Psoas muscle (tissue), 8 donors: ENCODE measurements around the gene GDPD5. TPM values are rescaled to one million over a fixed set of nuclear protein-coding genes. Genes with fewer than 3 reads are reported as not detected.

Experiments used
- ATAC-seq, 4 donors: fragments of 200-7000 bp; cut with Tn5 transposase; one replicate each; pipeline ENCODE4 v1.9.1; 2020; ENCODE audit warnings: moderate library complexity in 3 of 4, mild to moderate bottlenecking in 2 of 4
- DNase-seq, 2 donors: peaks; one replicate each; pipeline ENCODE4 v3.0.0-alpha.2; 2020
- H3K27ac ChIP-seq: fragments of 200-600 bp; one replicate; pipeline ENCODE4 v1.8.0; 2022
- H3K27me3 ChIP-seq, 3 donors: fragments of 200-600 bp in 1 of 3; one replicate each; pipeline versions ENCODE4 v1.6.1 to v1.8.0; 2013 to 2022; ENCODE audit warnings: low read length in 2 of 3, mild to moderate bottlenecking in 2 of 3, moderate library complexity in 1 of 3; ENCODE audit not compliant: insufficient read depth in 3 of 3
- H3K36me3 ChIP-seq, 2 donors: fragments of 200-600 bp in 1 of 2; one replicate each; pipeline versions ENCODE4 v1.6.1 to v1.8.0; 2013 to 2022; ENCODE audit warnings: low read depth in 1 of 2, mild to moderate bottlenecking in 1 of 2, moderate library complexity in 1 of 2; ENCODE audit not compliant: insufficient read depth in 1 of 2
- H3K4me1 ChIP-seq: fragments of 200-600 bp; one replicate; pipeline ENCODE4 v1.8.0; 2022
- H3K4me3 ChIP-seq: fragments of 200-600 bp; one replicate; pipeline ENCODE4 v1.8.0; 2022; ENCODE audit warnings: mild to moderate bottlenecking
- H3K9me3 ChIP-seq: fragments of 200-600 bp; one replicate; pipeline ENCODE4 v1.8.0; 2022
- whole genome bisulfite sequencing, 3 donors: extraction: QIAGEN DNeasy Blood & Tissue Kit; methylation state at CpG; one replicate each; pipeline versions ENCODE4 v1.1.6 to v1.1.7; 2013; 5-methylcytosine and 5-hydroxymethylcytosine counted together
- intact Hi-C, 2 donors: fragments of 100-400 bp; cut with DNase I; formaldehyde crosslinking; loops; one replicate each; pipeline versions ENCODE4 v1.11.0 to v1.14.2; 2022
- polyA plus RNA-seq, 3 donors: library from polyadenylated mRNA; stranded (reverse); fragments of 200-250 nt; gene quantifications; one replicate each; pipeline ENCODE4 v1.2.3, GENCODE V29; 2013
- total RNA-seq, 4 donors: library from RNA; stranded (reverse); fragmentation: NEBNext Ultra II Directional in 2 of 4; extraction: Animal tissue kit (Norgen Biotek cat#: 25700) in 2 of 4; gene quantifications; one replicate each; pipeline versions ENCODE4 v1.2.1 to v1.2.4, GENCODE V29; 2021 to 2023
- TF ChIP-seq, protein P1 (sequence below): fragments of 200-600 bp; IDR thresholded peaks from one replicate; pipeline ENCODE4 v1.8.0; 2022; ENCODE audit warnings: antibody characterized with exemption
- donor health status: healthy with polysubstance abuse.
- donor health status: DM: no; HTN: no; CAD: no; lungs with moderate emphysema.
- donor health status: Bipolar disorder and iron deficiency.
- donor health status: healthy.
- donor health status: DM: yes; HTN: yes; CAD: no.
- donor health status: DM: no; HTN: no; CAD: no.
- donor health status: DM: no; HTN: no; CAD: no.
- donor health status: DM: yes; HTN: yes; CAD: no.

GDPD5 gene
- total and polyA plus RNA-seq, 7 donors: 2.7 to 16.5 (median 11.5) TPM

DNA sequence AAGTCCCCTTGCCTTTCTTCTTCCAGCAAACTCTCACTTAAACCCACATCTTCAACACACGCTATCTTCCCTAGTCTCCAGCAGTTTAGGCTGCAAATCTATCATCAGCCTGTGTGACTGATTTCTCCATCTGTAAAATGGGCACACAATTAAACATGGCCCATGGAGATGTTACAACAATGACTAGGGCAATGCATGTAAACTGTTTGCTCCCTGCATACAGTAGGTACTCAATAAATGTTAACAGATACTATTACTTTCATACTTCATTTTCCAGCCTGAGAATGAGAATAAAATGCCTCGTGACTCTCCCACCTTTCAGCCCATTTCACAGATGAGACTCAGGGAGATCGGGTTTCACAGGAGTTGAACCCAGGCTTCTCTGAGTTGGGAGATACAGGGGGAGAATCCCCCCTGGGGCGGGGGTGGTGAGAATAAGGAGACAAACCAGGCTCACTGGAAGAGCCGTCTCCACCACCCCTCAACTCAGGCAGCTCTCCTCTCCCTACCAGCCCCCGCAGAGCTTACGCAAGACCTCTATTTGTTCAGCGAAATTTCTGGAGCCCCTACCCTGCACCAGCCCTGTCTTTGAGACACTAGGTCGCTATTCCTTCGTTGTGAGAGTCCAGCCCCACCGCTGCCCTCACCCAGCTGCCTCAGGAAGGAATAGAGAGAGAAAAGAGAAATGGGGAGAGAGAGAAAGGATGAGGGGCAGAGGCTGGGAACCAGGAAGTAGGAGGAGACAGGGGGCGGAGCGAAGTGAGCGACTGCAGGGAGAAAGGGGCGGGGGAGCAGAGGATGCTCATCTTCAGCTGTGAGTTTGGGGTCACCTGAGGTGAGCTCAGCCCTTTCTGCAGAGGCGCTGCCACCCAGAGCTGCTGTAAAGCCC is 50.6 kb downstream of the GDPD5 start:
- 58 to 69% (median 60%) methylated on average over 15 to 16 of the region's 16 CpGs for WGBS, 3 donors
- no peaks in the 10 kb centered on the region for H3K9me3 ChIP-seq
- no peaks in the 10 kb centered on the region for H3K27me3 ChIP-seq
- TF ChIP-seq, protein P1, sequence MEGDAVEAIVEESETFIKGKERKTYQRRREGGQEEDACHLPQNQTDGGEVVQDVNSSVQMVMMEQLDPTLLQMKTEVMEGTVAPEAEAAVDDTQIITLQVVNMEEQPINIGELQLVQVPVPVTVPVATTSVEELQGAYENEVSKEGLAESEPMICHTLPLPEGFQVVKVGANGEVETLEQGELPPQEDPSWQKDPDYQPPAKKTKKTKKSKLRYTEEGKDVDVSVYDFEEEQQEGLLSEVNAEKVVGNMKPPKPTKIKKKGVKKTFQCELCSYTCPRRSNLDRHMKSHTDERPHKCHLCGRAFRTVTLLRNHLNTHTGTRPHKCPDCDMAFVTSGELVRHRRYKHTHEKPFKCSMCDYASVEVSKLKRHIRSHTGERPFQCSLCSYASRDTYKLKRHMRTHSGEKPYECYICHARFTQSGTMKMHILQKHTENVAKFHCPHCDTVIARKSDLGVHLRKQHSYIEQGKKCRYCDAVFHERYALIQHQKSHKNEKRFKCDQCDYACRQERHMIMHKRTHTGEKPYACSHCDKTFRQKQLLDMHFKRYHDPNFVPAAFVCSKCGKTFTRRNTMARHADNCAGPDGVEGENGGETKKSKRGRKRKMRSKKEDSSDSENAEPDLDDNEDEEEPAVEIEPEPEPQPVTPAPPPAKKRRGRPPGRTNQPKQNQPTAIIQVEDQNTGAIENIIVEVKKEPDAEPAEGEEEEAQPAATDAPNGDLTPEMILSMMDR: no peak
- no peaks in the 10 kb centered on the region for H3K36me3 ChIP-seq
- peak in 1 of 4 donors; percentile 10 for ATAC-seq
- intact Hi-C loops: no loop called here
- H3K4me1 ChIP-seq: peaks cover 35% of the 10 kb centered on the region
- no peak overlapping the region for H3K4me3 ChIP-seq
- peak; percentile 49 to 84 for DNase-seq
- peak overlapping the region; percentile 86 for H3K27ac ChIP-seq

DNA sequence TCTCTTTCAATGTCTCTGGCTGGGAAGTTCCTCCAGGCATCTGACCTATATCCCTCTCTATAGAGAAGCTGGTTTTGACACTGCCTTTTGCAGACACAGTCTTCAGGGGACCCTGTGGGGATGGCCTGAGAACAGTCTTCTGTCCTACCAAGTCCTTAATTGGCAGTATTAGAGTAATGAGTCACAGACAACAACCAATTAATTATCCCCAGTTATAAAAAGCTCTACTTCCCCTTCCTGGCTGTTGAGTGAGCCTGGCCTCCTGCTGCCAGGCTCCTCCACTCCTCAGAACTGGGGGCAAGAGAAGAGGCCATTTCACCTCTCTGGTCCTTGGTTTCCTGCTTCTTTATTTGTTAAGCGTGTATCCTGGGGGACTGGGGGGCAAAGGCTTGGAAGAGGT is 51.5 kb downstream of the GDPD5 start:
- TF ChIP-seq, protein P1: no peak
- H3K4me1 ChIP-seq: peaks cover 32% of the 10 kb centered on the region
- H3K27ac ChIP-seq: no peak overlapping the region
- H3K4me3 ChIP-seq: no peak overlapping the region
- intact Hi-C loops: no loop called here
- DNase-seq: no peak
- no peaks in the 10 kb centered on the region for H3K27me3 ChIP-seq
- H3K36me3 ChIP-seq: no peaks in the 10 kb centered on the region
- no peak for ATAC-seq
- WGBS, 3 donors: 70 to 100% (median 88%) methylated on average over 1 of the region's 1 CpG
- H3K9me3 ChIP-seq: no peaks in the 10 kb centered on the region

DNA sequence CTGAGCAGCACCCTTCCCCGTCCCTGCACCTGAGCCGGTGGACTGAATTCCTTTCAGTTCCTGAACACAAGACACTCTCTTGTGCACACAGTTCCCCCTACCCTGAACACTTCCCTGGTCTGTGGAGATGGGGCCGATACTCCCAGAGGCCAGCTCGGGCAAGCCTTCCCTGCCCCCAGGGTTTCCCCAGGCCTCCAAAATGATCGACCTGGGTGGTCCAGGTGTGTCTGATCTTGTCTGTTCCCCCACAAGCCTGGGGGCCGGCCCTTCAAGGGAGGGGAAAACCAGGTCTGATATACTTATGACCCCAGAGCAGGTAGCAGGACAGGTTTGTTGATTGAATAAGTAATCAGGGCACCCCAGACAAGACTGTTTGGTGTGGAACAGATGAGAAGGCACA is 52.1 kb downstream of the GDPD5 start:
- Histone ChIP-seq H3K27ac (no peak overlapping the region), H3K4me1 (peaks cover 30% of the 10 kb centered on the region), H3K27me3 (no peaks in the 10 kb centered on the region), H3K4me3 (no peak overlapping the region), H3K36me3 (no peaks in the 10 kb centered on the region), H3K9me3 (no peaks in the 10 kb centered on the region)
- intact Hi-C loops: no loop called here
- DNase-seq (no peak), ATAC-seq (no peak)
- TF ChIP-seq, protein P1: no peak
- 79 to 91% (median 89%) methylated on average over 6 of the region's 6 CpGs for WGBS, 3 donors

DNA sequence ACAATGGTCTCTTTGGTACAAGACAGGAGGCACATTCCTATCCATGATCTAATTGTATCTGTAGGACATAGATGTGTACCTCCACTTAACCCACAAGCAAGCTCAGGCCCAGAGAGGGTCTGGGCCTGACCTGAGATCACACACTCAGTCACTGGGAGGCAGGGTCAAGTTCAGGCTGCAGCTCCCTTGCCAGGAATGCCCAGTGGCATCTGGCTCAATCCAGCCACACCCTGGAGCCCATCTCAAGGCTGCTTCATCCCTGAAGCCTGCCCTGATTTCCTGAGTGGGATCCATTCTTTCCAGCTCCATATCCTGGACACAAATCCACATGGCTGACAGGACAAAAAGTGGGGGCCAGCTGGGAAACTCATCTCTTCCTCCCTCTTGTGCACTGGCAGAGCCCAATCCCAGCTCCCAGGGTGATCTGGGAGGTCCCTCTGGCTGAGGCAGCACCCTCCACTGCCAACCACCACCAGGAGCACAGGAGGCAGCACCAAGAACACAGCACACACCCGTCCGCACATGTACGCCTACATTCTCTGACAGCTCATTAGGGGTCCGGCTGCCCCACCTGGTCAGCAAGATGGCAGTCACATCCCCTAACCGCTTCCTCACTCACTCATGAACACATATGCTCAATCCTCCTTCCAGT is 53.5 kb downstream of the GDPD5 start:
- intact Hi-C loops: no loop called here
- H3K4me1 ChIP-seq: peaks cover 22% of the 10 kb centered on the region
- no peak for ATAC-seq

More for the DNA sequence above, 53.5 kb downstream of the GDPD5 start:
- H3K27ac ChIP-seq: no peak overlapping the region
- WGBS, 3 donors: 95 to 99% (median 97%) methylated on average over 5 of the region's 5 CpGs
- H3K4me3 ChIP-seq: no peak overlapping the region
- no peaks in the 10 kb centered on the region for H3K9me3 ChIP-seq
- TF ChIP-seq, protein P1: no peak
- no peaks in the 10 kb centered on the region for H3K36me3 ChIP-seq
- H3K27me3 ChIP-seq: no peaks in the 10 kb centered on the region
- no peak for DNase-seq
